Keratinocyte (primary cell): Measurements from ENCODE around the gene WARS2. TPM values are rescaled to one million over a fixed set of nuclear protein-coding genes. Genes with fewer than 3 reads are reported as not detected.

ENCODE experiments used
- DNase-seq: peaks from one replicate; pipeline ENCODE4 v3.0.0-alpha.2; 2011; ENCODE audit warnings: low read depth, missing footprints, low spot score
- FAIRE-seq: peaks from 2 replicates; lab custom pipeline; 2011; peaks lifted over from hg19 to GRCh38; lab: Jason Lieb, UNC
- H2AFZ ChIP-seq: 2 replicates; pipeline ENCODE4 v1.6.0; 2012; ENCODE audit warnings: low read length, control low read depth, inconsistent platforms; ENCODE audit not compliant: control insufficient read depth
- H3K27ac ChIP-seq: 2 replicates; pipeline ENCODE4 v1.5.1; 2011; ENCODE audit warnings: low read length; ENCODE audit not compliant: control insufficient read depth, insufficient read depth
- H3K27me3 ChIP-seq: 3 replicates; pipeline ENCODE4 v1.6.0; 2011; ENCODE audit warnings: low read length; ENCODE audit not compliant: control insufficient read depth, insufficient read depth; ENCODE audit errors: extremely low read depth
- H3K36me3 ChIP-seq, 2 experiments: 2 replicates in 1 of 2; 3 replicates in 1 of 2; pipeline ENCODE4 v1.5.1; 2011; ENCODE audit warnings: low read length in 2 of 2, mild to moderate bottlenecking in 1 of 2; ENCODE audit not compliant: control insufficient read depth in 2 of 2, insufficient read depth in 2 of 2; ENCODE audit errors: extremely low read depth in 1 of 2
- H3K4me1 ChIP-seq: 3 replicates; pipeline ENCODE4 v1.5.1; 2011; ENCODE audit warnings: low read length; ENCODE audit not compliant: control insufficient read depth, insufficient read depth; ENCODE audit errors: extremely low read depth
- H3K4me2 ChIP-seq: 3 replicates; pipeline ENCODE4 v1.6.0; 2011; ENCODE audit warnings: low read depth, low read length; ENCODE audit not compliant: control insufficient read depth, insufficient read depth; ENCODE audit errors: extremely low read depth
- H3K4me3 ChIP-seq, 3 experiments: fragments of 200-600 bp in 1 of 3; sonication (generic) in 1 of 3; 2 replicates in 2 of 3; 3 replicates in 1 of 3; pipeline ENCODE4 v1.5.1; 2011 to 2016; ENCODE audit warnings: low read length in 3 of 3, mild to moderate bottlenecking in 3 of 3, control low read depth in 2 of 3, inconsistent platforms in 1 of 3, low read depth in 1 of 3, mixed read lengths in 1 of 3, mixed run types in 1 of 3, moderate library complexity in 1 of 3; ENCODE audit not compliant: control insufficient read depth in 2 of 3, insufficient read depth in 2 of 3; ENCODE audit errors: extremely low read depth in 1 of 3
- H3K79me2 ChIP-seq: 2 replicates; pipeline ENCODE4 v1.6.0; 2012; ENCODE audit warnings: low read length; ENCODE audit not compliant: control insufficient read depth, insufficient read depth
- H3K9ac ChIP-seq: 3 replicates; pipeline ENCODE4 v1.6.0; 2011; ENCODE audit warnings: low read length; ENCODE audit not compliant: control insufficient read depth, insufficient read depth; ENCODE audit errors: extremely low read depth
- H3K9me1 ChIP-seq: 3 replicates; pipeline ENCODE4 v1.6.0; 2011; ENCODE audit warnings: low read length; ENCODE audit not compliant: control insufficient read depth, insufficient read depth; ENCODE audit errors: extremely low read depth
- H3K9me3 ChIP-seq: 2 replicates; pipeline ENCODE4 v1.5.1; 2012; ENCODE audit warnings: low read depth, low read length; ENCODE audit not compliant: control insufficient read depth
- H4K20me1 ChIP-seq: 3 replicates; pipeline ENCODE4 v1.6.0; 2011; ENCODE audit warnings: low read length; ENCODE audit not compliant: control insufficient read depth, insufficient read depth; ENCODE audit errors: extremely low read depth
- EZH2 ChIP-seq: IDR thresholded peaks from one replicate; pipeline ENCODE4 v1.6.1; 2012; ENCODE audit warnings: inconsistent platforms, mild to moderate bottlenecking, low read length, moderate library complexity
- dilution Hi-C: fragments of 300-500 bp; cut with MboI; formaldehyde crosslinking; loops from one replicate; pipeline ENCODE4 v1.7.0; 2020; ENCODE audit warnings: low sequenced_read_pairs; ENCODE audit not compliant: extremely low pct_ligation_motif_present
- polyA plus RNA-seq, 5 experiments: library from polyadenylated mRNA; depleted of rRNA in 3 of 5; stranded (reverse) in 3 of 5; stranded (forward) in 1 of 5; unstranded in 1 of 5; fragments of >200 nt; gene quantifications; 1 replicate in 1 of 5; 2 replicates in 3 of 5; 3 replicates in 1 of 5; pipeline versions ENCODE4 v1.2.1 to v1.2.3, GENCODE V29; 2011 to 2012; ENCODE audit warnings: missing spikeins in 2 of 5, low read depth in 1 of 5, low replicate concordance in 1 of 5
- TF ChIP-seq, protein P1 (sequence below), 3 experiments: IDR thresholded peaks in 1 of 3; conservative IDR thresholded peaks in 1 of 3; optimal IDR thresholded peaks in 1 of 3; 2 replicates in 2 of 3; 3 replicates in 1 of 3; pipeline versions ENCODE3 to v1.5.1; 2011; ENCODE audit warnings: low read length in 3 of 3, mild to moderate bottlenecking in 3 of 3, moderate library complexity in 2 of 3, control low read depth in 1 of 3, inconsistent platforms in 1 of 3; ENCODE audit not compliant: insufficient read depth in 2 of 3; ENCODE audit errors: extremely low read depth in 1 of 3

The WARS2 gene
- polyA plus RNA-seq, 1 donor (not counting 4 experiments of a cell fraction or from before 2014, with no cell fraction given), result 10.3 TPM

GRCh38 chr1:119112791-119113190 is 27.7 kb downstream of the WARS2 start:
- Histone ChIP-seq H3K9me3 (no peaks in the 10 kb centered on the region), H3K79me2 (peaks cover 2% of the 10 kb centered on the region), H3K9me1 (no peaks in the 10 kb centered on the region), H3K27me3 (no peaks in the 10 kb centered on the region), H3K4me3 (no peak overlapping the region), H3K9ac (no peak overlapping the region), H3K27ac (no peak overlapping the region), H4K20me1 (no peaks in the 10 kb centered on the region), H3K4me1 (no peaks in the 10 kb centered on the region), H3K4me2 (no peak overlapping the region), H2AFZ (no peak overlapping the region), H3K36me3 (no peaks in the 10 kb centered on the region)
- FAIRE-seq (no peak), DNase-seq (no peak)
- TF ChIP-seq, protein P1, sequence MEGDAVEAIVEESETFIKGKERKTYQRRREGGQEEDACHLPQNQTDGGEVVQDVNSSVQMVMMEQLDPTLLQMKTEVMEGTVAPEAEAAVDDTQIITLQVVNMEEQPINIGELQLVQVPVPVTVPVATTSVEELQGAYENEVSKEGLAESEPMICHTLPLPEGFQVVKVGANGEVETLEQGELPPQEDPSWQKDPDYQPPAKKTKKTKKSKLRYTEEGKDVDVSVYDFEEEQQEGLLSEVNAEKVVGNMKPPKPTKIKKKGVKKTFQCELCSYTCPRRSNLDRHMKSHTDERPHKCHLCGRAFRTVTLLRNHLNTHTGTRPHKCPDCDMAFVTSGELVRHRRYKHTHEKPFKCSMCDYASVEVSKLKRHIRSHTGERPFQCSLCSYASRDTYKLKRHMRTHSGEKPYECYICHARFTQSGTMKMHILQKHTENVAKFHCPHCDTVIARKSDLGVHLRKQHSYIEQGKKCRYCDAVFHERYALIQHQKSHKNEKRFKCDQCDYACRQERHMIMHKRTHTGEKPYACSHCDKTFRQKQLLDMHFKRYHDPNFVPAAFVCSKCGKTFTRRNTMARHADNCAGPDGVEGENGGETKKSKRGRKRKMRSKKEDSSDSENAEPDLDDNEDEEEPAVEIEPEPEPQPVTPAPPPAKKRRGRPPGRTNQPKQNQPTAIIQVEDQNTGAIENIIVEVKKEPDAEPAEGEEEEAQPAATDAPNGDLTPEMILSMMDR (optimal IDR thresholded peaks at IDR 0.05 in 1 of 3, IDR thresholded peaks at IDR 0.05 in 1 of 3, conservative IDR thresholded peaks at IDR 0.05 in 1 of 3; ENCODE audit: extremely low read depth in 1 of 3, insufficient read depth in 2 of 3, low read length in 3 of 3), result no peak
- TF ChIP-seq EZH2, result no peak
- dilution Hi-C loops, result no loop called here

DNA sequence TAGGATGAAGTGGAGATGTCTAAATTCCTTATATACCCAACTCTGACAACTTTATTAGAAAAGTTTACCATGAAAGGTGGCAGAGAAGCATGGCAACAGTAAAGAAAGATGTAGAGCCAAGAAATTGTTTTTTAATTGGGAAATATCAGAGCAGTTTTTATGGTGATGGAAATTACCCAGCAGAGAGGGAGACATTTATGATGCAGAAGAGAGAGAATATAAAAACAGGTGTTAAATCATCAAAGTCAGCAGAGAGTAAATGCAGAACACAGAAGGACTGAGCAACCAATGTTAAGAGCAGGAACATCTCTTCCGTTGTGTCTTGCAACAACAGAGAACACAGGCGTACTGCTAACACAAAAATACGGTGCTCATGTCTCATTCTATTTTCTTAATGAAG is 28.2 kb downstream of the WARS2 start:
- Histone ChIP-seq H2AFZ (no peak overlapping the region), H3K9me3 (no peaks in the 10 kb centered on the region), H3K27me3 (no peaks in the 10 kb centered on the region), H3K9me1 (no peaks in the 10 kb centered on the region), H3K36me3 (no peaks in the 10 kb centered on the region), H3K9ac (no peak overlapping the region), H3K27ac (no peak overlapping the region), H4K20me1 (no peaks in the 10 kb centered on the region), H3K79me2 (no peaks in the 10 kb centered on the region), H3K4me2 (no peak overlapping the region), H3K4me3 (no peak overlapping the region), H3K4me1 (no peaks in the 10 kb centered on the region)
- dilution Hi-C loops, result no loop called here
- FAIRE-seq (no peak), DNase-seq (no peak)
- TF ChIP-seq, protein P1 (optimal IDR thresholded peaks at IDR 0.05 in 1 of 3, IDR thresholded peaks at IDR 0.05 in 1 of 3, conservative IDR thresholded peaks at IDR 0.05 in 1 of 3; ENCODE audit: extremely low read depth in 1 of 3, insufficient read depth in 2 of 3, low read length in 3 of 3), result no peak
- TF ChIP-seq EZH2, result no peak
